SK-N-DZ (cell line): Measurements from ENCODE around the gene GAMT.
A peak's percentile ranks its signal among the peaks of the same experiment; 100 is the strongest.

Experiments
- DNase-seq: peaks from one replicate; pipeline ENCODE4 v3.0.0-alpha.2; 2015; ENCODE audit warnings: low spot score

GAMT gene

DNA sequence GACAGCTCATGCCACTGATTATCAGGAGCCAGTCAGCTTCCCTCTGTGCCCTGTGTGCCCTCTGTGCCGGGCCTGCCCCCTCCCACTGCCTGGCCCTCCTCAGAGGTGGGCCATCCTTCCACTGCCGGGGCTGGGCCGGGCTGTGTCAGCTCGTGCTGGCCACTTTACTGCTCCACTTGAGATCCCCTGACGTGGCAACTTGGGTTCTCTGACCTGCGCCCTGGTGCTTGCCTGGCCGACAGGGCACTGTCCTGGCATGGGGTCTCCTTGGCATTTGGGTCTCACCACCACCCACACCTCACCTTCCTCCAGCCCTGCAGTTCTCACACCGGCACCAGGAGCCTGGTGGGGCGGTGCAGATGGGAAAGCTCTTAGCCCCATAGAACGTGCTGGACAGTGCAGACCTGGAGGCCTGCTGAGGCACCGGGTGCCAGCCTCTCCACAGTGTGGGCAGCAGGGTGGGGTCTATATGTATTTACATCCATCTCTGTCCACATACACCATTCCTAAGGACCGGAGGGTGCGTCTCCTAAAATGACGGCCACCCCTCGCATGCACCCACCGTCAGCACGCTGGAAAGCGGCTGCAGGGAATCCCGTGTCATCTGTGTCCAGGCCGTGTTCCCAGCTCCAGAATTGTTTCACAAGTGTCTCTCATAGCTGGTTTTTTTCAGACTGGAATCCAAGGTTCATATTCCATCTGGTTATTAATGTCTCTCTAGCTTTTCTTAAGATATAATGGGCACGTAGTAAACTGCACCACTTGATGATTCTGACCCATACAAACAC is 17.8 kb upstream of the GAMT start:
- DNase-seq: no peak

DNA sequence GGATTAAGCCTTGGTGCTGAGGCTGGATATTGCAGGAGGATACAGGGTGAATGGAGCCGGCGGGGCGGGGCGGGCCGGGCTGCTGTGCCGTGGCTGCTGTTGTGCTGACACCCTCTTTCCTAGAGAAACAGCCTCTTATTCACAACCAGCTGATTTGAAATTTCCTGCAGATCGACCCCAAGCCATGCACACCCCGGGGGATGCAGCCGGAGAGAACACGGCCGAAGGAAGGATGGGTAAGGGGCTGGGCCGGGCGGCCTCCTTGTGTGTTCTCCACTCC is 17.1 kb upstream of the GAMT start:
- no peak for DNase-seq

- DNase-seq: no peak
Measured at GRCh38 chr19:1417681-1418495, 16.5 kb upstream of the GAMT start.

- DNase-seq: no peak
Measured at GRCh38 chr19:1417145-1417544, 15.8 kb upstream of the GAMT start.

GRCh38 chr19:1416014-1416841 is 14.9 kb upstream of the GAMT start:
- no peak for DNase-seq

GRCh38 chr19:1412995-1413800 is 11.9 kb upstream of the GAMT start:
- no peak for DNase-seq

- DNase-seq: no peak
Measured at GRCh38 chr19:1412323-1412923, 11.1 kb upstream of the GAMT start.

DNA sequence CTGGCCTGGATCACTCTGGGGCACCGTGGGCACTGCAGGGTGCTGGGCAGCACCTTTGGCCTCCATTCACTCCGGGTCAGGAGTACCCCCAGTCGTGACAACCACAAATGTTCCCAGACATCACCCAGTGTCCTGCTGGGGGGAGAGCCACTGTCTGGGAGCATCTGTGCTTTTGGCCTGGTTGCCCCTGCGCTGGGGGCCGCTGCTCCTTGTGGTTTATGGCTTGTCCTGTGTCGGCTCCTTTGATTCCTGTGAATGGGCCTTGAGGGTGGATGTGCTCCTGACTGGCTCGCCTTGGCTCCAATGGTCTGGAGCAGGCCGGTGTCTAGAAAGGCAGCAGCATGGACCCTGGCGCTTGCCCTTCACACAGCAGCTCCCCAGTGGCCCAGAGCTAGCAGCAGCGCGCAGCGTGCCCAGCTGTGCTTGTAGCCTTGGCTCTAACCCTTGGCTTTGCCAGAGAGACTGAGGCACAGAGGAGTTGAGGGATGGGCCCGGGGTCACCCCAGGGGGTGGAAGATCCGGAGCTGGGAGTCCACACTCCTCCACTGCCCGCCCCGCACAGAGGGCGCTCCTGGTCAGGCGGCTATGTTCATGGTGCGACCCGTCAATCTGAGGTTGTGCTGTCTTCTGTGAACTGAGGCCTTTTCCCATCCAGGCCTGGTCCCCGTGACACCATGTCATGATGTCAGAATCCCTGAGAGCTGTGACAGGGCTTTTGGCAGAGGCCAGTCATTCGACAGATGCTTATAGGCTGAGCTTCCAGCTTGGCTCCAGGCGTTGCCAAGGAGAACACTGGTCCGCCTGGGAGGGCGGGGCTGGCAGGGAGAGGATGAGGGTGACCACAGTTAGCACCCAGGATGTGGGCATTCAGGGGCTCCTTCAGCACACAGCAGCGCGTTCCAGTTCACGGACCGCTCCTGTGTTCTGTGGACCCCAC is 10.2 kb upstream of the GAMT start:
- DNase-seq: no peak

- DNase-seq: no peak
Measured at GRCh38 chr19:1410789-1411188, 9.4 kb upstream of the GAMT start.

DNA sequence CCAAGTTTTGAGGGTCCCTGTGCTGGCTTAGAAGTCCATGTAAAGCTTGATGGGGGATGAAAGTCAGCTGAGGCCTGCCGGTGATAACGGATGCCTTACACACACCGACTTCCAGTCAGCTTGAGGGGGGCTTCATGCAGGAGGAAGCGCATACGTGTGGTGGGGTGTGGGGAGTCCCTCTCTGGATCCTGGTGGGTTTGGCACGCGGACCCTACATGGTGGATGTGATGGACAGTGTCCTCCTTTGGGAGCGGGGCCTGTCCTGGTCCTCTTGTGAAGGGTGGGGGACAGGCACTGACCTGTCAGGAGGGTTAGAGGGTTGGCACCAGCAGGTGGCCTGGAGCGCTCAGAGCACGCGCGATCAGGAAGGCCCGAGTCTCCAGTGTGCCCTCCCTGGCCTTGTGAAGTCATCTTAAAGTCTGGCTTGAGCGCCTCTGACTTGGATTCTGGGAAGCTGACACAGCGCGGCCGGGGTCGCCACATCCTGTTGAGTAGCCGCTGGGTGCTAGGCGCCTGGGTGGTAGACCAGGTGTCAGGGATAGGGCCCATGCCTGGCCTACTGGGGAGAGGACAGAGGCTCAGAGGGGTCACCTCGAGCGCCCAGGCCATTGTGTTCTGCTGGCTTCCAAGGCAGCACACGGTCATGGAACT is 8.9 kb upstream of the GAMT start:
- no peak for DNase-seq

DNA sequence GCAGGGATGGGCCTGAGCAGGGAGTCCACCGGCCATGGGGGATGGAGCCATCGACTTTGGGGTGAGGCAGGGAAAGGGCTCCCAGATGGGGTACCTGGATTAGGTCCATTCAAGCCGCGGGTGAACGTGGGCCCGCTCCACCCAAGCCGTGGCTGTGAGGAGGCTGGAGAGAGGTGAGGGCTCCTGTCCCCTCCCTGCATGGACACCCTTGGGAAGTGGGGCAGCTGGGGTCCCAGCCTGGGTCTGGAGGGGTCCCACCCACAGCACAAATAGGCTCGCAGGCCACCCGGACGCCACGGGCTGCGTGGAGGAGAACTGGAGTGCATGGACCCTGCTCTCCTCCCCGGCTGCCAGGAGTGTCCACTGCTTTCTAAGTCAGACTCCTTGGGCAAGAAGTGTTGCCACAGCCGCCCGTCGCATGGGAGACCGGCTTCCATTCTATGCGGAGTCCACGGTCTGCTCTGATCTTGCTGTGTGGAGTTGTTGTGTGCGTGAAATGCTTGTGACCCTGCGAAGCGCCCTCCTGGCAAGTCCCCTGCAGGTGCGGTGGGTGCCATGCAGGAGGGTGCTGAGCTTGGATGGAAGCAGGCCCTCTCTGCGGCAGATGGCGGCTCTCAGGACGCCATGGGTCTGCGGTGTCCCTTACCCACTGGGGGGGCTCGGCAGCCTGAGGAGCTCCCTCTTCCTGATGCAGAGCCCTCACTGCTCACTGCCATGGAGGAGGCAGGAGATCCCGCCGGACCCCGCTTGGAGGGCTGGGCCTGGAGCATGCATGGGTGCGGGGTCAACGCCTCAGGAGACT is 8.1 kb upstream of the GAMT start:
- DNase-seq: no peak

DNA sequence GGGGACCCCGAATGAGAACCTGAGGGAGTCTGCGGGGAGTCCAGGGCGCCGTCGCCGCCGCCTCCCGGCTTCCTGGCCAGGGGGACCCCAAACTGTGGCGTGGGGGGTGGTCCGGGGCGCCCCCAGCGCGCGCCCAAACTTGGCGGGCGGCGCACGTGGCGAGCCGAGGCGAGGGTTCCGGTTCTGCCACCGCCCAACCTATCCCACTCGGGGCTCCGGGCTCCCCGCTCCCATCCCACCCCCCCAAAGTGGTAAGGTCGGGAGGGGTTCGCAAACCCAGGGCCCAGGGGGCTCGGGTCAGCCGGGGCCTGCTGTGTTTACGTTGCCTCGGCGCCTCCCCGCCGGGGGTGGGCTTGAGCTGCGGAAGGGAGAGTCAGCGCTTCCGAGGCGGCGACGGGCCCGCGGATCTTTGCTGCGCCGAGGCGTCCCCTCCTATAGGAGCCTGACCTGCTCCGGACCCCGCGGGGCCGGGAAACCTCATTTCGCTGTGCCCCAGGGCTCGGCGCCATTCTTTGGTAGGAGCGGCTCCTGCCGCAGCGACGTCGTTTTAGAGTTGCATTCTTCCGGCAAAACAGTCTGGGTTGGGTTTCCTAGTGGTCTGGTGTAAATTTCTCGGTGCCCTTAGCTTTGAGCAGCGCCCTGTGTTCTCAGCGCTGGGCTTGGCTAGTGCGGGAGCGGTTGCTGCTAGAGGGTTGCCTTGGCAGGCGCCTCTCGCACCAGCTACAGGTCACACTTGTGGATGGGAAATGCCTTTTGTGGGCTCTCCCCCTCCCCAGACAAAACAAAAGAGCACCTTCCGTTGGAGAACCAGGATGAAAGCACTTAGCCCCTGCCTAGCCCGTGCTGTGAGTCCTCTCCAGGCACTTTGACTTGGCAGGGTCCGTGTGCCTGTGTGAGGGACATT is 7.2 kb upstream of the GAMT start:
- no peak for DNase-seq

- no peak for DNase-seq
Measured at GRCh38 chr19:1407528-1408299, 6.4 kb upstream of the GAMT start, which contains the start of gene DAZAP1. Gene DAZAP1, plus strand, starts transcription at chr19:1407586. Its CDS starts 188 bp downstream, at chr19:1407774.

- peak; percentile 98 for DNase-seq
Measured at GRCh38 chr19:1406774-1407527, 5.6 kb upstream of the GAMT start.

DNA sequence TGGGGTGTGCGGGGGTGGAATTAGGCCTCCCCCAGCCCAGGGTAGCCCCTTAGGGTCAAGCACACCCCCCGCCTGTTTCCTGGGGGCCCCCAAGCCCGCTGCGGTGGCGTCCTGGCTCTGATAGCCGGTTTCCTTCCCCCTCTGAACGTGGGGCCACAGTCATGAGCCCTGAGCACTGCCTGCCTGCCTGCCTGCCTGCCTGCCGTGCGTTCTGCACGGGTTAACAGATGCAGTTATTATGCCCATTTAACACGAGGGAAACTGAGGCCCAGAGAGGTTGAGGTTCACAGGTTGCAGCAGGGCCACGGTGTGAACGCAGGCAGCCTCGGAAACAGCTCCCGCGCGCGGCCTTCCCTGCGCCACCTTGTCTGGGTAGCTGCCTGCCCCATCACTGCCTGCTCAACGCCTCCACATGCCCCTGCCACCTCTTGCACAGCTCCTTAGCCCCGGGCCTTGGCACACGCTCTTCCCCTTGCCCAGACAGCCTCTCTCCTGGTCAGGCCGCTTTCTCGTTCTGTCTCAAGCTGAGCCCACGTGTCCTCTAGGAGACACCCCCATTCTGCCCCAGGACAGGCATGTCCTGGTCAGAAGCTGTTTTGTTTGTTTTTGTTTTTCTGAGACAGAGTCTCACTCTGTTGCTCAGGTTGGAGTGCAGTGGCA is 1.2 kb upstream of the GAMT start:
- no peak for DNase-seq
